C4-2B (cell line): Measurements from ENCODE around the gene ZSCAN12.

ENCODE experiments used
- ZFX ChIP-seq: fragments of 450-650 bp; IDR thresholded peaks from 2 replicates; pipeline ENCODE4 v1.6.1; 2017
- TF ChIP-seq, protein P1 (sequence below): fragments of 450-650 bp; conservative IDR thresholded peaks from 2 replicates; pipeline ENCODE4 v1.5.1; 2017; ENCODE audit warnings: mild to moderate bottlenecking

DNA sequence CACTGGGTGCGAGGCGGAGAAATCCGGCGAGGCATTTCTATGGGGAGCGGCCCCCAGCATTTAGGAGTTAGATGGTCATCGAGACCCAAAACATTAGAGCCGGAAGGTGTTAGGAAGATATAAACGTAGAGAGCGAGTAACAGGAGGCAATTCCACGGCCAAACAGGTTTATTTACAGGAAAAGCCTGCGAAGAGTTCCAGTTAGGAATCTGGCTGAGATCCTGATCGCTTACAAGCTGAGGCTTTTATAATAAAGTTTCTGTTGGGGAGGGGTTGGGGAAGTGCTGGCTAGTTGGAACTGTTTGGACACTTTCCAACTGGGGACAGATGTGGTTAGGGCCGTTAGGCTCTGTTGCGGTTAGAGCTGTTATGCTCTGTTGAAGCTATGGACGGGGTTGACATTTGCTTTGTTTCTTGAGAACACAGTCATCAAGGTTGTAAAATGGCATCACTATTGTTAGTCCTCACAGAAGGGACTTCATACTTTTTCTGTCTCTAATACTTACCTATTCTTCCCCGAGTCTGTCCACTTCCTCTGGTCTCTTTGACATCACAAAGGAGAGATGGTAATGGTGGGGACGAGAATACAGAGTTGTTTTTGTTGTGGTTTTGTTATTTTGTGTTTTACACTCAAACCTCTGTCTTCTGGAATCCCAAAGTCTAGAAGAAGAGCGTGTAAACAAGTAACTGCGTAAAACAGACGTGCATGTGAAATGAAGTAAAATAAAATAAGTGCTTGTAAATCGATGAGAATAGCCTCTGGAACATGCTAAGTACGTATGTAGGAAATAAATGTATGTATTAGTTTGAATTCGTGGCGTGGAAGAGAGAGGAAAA, 63.0 kb downstream of the ZSCAN12 start:
- TF ChIP-seq, protein P1, sequence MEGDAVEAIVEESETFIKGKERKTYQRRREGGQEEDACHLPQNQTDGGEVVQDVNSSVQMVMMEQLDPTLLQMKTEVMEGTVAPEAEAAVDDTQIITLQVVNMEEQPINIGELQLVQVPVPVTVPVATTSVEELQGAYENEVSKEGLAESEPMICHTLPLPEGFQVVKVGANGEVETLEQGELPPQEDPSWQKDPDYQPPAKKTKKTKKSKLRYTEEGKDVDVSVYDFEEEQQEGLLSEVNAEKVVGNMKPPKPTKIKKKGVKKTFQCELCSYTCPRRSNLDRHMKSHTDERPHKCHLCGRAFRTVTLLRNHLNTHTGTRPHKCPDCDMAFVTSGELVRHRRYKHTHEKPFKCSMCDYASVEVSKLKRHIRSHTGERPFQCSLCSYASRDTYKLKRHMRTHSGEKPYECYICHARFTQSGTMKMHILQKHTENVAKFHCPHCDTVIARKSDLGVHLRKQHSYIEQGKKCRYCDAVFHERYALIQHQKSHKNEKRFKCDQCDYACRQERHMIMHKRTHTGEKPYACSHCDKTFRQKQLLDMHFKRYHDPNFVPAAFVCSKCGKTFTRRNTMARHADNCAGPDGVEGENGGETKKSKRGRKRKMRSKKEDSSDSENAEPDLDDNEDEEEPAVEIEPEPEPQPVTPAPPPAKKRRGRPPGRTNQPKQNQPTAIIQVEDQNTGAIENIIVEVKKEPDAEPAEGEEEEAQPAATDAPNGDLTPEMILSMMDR: no peak
- TF ChIP-seq ZFX: no peak
